Glutamatergic neuron (in vitro differentiated cells): ENCODE measurements around the gene AOAH. TPM values are rescaled to one million over a fixed set of nuclear protein-coding genes. Genes with fewer than 3 reads are reported as not detected.

ENCODE experiments used
- DNase-seq: peaks from one replicate; pipeline ENCODE4 v3.0.0; 2022
- H3K27ac Mint-ChIP-seq: one replicate; pipeline ENCODE4 v1.8.0; 2020; ENCODE audit warnings: mild to moderate bottlenecking, mixed read lengths, inconsistent platforms; ENCODE audit not compliant: unreplicated experiment
- H3K27me3 Mint-ChIP-seq: one replicate; pipeline ENCODE4 v1.8.0; 2020; ENCODE audit warnings: mild to moderate bottlenecking, moderate library complexity, mixed read lengths, inconsistent platforms; ENCODE audit not compliant: unreplicated experiment
- H3K36me3 Mint-ChIP-seq: one replicate; pipeline ENCODE4 v1.8.0; 2020; ENCODE audit warnings: mild to moderate bottlenecking, mixed read lengths, inconsistent platforms; ENCODE audit not compliant: unreplicated experiment
- H3K4me1 Mint-ChIP-seq: one replicate; pipeline ENCODE4 v1.8.0; 2020; ENCODE audit warnings: mild to moderate bottlenecking, low read depth, mixed read lengths, inconsistent platforms; ENCODE audit not compliant: unreplicated experiment
- H3K4me3 Mint-ChIP-seq: one replicate; pipeline ENCODE4 v1.8.0; 2020; ENCODE audit warnings: mild to moderate bottlenecking, mixed read lengths, inconsistent platforms; ENCODE audit not compliant: unreplicated experiment
- H3K9me3 Mint-ChIP-seq: one replicate; pipeline ENCODE4 v1.8.0; 2020; ENCODE audit warnings: mild to moderate bottlenecking, moderate library complexity, mixed read lengths, inconsistent platforms; ENCODE audit not compliant: unreplicated experiment
- CTCF ChIP-seq: fragments of 200-600 bp; sonication (generic); IDR thresholded peaks from one replicate; pipeline ENCODE4 v1.5.0; 2021; ENCODE audit not compliant: partially characterized antibody, unreplicated experiment
- total RNA-seq: library from RNA; stranded (reverse); fragmentation: NEBNext Ultra II Directional; extraction: Animal tissue kit (Norgen Biotek cat#: 25700); gene quantifications from one replicate; pipeline ENCODE4 v1.2.1, GENCODE V29; 2021; ENCODE audit not compliant: unreplicated experiment

Gene AOAH
- total RNA-seq, 1 donor from 2014 or later: not detected

GRCh38 chr7:36667007-36667745 is 57.1 kb downstream of the AOAH start:
- TF ChIP-seq CTCF: no peak

DNA sequence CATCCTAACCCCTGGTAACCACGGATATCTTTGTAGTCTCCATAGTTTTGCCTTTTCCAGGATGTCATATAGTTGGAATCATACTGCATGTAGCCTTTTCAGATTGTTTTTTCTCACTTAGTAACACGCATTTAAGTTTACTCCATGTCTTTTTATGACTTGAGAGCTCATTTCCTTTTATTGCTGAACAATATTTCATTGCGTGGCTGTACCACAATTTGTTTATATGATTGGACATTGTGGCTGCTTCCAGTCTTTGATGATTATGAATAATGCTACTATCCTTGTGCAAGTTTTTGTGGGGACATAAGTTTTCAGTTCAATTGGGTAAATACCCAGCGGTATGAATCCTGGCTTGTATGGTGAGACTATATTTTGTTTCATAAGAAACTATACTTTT is 60.8 kb downstream of the AOAH start:
- Mint-ChIP-seq H3K4me3 (no peak overlapping the region), H3K27me3 (no peaks in the 10 kb centered on the region), H3K27ac (no peak overlapping the region), H3K4me1 (peaks cover 12% of the 10 kb centered on the region), H3K9me3 (no peaks in the 10 kb centered on the region), H3K36me3 (no peaks in the 10 kb centered on the region)
- DNase-seq: no peak
- TF ChIP-seq CTCF: no peak

More at GRCh38 chr7:36667007-36667745, 57.1 kb downstream of the AOAH start:
- no peaks in the 10 kb centered on the region for H3K36me3 Mint-ChIP-seq
- no peak overlapping the region for H3K4me3 Mint-ChIP-seq
- H3K4me1 Mint-ChIP-seq: no peaks in the 10 kb centered on the region
- no peak overlapping the region for H3K27ac Mint-ChIP-seq
- no peaks in the 10 kb centered on the region for H3K27me3 Mint-ChIP-seq
- no peak for DNase-seq
- no peaks in the 10 kb centered on the region for H3K9me3 Mint-ChIP-seq

- H3K9me3 Mint-ChIP-seq: no peaks in the 10 kb centered on the region
- H3K4me1 Mint-ChIP-seq: peaks cover 12% of the 10 kb centered on the region
- H3K27ac Mint-ChIP-seq: no peak overlapping the region
- H3K27me3 Mint-ChIP-seq: no peaks in the 10 kb centered on the region
- DNase-seq: no peak
- no peaks in the 10 kb centered on the region for H3K36me3 Mint-ChIP-seq
- no peak overlapping the region for H3K4me3 Mint-ChIP-seq
- no peak for TF ChIP-seq CTCF
These were observed 63.0 kb downstream of the AOAH start for GRCh38 chr7:36661135-36661840.

DNA sequence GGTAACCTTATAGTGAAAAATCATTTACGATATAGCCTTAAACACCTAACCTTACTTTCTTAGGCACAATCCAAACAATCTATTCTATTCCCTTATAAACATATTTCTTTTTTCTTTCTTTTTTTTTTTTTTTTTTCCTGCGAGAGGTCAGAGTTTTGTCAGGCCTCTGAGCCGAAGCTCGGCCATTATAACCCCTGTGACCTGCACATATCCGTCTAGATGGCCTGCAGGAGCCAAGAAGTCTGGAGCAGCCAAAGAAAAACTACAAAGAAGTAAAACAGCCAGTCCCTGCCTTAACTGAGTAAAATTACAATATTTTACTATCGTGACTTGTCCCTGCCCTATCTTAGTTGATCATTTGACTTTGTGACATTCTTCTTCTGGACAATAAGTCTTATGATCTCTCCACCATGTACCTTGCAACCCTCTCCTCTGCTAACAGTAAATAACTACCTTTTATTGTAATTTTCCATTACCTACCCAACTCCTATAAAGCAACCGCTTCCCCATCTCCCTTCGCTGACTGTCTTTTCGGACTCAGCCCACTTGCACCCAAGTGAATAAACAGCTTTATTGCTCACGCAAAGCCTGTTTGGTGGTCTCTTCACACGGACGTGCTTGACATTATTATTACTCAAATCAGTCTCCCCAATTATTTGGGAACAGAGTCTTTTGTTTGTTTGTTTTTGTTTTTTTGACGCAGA is 64.5 kb downstream of the AOAH start:
- Mint-ChIP-seq H3K4me3 (no peak overlapping the region), H3K4me1 (peaks cover 12% of the 10 kb centered on the region), H3K27ac (no peak overlapping the region), H3K36me3 (no peaks in the 10 kb centered on the region), H3K9me3 (no peaks in the 10 kb centered on the region), H3K27me3 (no peaks in the 10 kb centered on the region)
- TF ChIP-seq CTCF: no peak
- no peak for DNase-seq

GRCh38 chr7:36659172-36659516 is 65.2 kb downstream of the AOAH start:
- no peaks in the 10 kb centered on the region for H3K36me3 Mint-ChIP-seq
- no peak for DNase-seq

More at GRCh38 chr7:36659172-36659516, 65.2 kb downstream of the AOAH start:
- no peaks in the 10 kb centered on the region for H3K9me3 Mint-ChIP-seq
- no peaks in the 10 kb centered on the region for H3K27me3 Mint-ChIP-seq
- TF ChIP-seq CTCF: no peak
- no peak overlapping the region for H3K4me3 Mint-ChIP-seq
- H3K4me1 Mint-ChIP-seq: peaks cover 17% of the 10 kb centered on the region
- no peak overlapping the region for H3K27ac Mint-ChIP-seq
